Stimulated activated CD4-positive, alpha-beta T cell treated with anti-CD3 and anti-CD28 coated beads, Interleukin-12 subunit alpha, Interleukin-12 subunit beta, amount 100 ng/mL, for 4 hours (primary cell): Measurements from ENCODE around the gene DNAH1.

ENCODE experiments used
- DNase-seq: peaks from one replicate; pipeline ENCODE4 v3.0.0-alpha.2; 2020

DNAH1 gene

DNA sequence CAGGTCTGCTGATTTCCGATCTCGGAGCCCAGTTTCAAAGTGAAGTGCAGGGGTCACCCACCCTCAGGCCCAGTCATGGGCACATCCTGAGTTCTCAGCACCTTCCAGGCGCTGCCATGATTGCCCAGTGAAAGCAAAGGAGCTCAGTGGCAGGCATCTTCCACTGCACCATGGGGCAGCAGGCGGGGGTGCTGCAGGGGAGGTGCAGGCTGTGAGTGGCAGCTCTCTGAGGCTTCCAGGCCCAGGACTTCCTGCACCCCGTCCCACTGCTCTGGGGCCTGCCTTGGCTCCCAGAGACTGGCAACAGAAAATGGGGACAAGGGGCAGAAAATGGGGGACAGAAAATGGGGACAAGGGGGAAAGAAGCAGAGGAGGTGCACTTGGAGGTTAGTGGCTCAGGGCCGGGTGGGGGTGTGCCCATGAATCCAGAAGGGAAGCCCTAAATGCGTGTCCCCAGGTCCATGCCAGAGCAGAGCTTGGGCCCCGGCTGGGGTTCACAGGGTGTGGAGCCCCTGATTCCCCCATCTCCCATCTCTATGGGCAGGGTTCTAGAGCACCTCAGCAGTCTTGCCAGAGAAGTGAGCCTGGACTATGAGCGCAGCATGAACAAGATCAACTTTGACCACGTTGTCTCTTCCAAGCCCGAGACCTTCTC lies 28.0 kb downstream of the DNAH1 start:
- DNase-seq, result no peak

DNA sequence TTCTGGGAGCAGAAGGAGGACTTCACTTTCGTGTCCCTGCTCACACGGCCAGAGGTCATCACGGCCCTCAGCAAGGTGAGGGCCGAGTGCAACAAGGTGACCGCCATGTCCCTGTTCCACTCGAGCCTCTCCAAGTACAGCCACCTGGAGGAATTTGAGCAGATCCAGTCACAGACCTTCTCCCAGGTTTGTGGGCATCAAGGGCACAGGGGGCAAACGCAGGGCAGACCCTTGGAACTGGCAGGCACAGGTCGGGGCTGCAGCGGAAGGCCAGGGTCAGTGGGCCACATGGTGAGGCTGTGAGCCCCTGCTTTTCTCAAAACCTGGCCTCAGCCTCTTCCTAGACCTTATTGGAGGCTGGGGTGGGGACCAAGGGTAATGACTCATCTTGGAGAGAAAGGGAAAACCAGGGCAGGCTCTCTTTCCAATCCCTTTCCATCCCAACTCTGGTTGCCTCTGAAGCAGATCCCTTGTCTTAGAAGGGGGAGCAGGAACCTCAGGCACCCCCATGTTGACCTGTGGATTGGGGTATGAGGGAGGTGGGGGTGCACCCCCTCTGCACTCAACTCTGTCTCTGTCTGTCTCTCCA lies 29.5 kb downstream of the DNAH1 start:
- DNase-seq, result no peak

GRCh38 chr3:52346623-52347530 lies 30.8 kb downstream of the DNAH1 start:
- no peak for DNase-seq

GRCh38 chr3:52347716-52348635 lies 31.9 kb downstream of the DNAH1 start:
- no peak for DNase-seq

- DNase-seq, result no peak
These were observed 33.0 kb downstream of the DNAH1 start for GRCh38 chr3:52349131-52349530.

DNA sequence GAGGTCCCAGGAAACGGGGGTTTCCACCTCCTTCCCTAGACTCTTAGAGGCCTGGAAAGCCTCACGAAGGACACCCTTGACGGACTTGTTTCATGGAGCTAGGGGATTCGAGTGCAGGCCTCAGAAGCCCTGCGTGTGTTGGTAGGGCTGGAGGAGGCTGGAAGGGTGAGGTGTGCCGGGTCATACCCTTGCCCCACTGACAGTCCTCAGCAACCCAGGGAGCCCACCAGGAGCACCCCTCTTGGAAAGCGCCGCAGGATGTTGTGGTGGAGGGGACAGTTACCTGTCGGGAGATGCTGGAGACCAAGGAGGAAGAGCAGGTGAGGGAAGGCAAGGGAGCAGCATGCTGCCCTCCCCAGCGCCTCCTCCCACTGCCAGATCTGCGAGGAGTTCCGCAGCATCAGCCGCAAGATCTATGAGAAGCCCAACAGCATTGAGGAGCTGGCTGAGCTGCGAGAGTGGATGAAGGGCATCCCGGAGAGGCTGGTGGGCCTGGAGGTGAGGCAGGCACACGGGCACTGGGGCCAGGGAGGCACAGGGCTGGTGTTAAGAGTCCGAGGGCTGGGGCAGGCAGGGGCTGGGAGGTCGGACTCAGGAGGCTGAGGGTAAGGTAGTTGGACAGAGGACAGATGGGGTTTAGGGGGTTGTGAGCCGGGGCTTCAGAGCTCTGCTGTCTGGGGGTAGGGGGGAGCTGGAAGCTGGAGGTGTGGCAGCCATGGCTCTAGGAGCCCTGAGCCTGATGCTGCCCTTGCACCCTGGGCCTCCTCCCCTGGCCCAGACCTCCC lies 33.7 kb downstream of the DNAH1 start:
- DNase-seq, result no peak

DNA sequence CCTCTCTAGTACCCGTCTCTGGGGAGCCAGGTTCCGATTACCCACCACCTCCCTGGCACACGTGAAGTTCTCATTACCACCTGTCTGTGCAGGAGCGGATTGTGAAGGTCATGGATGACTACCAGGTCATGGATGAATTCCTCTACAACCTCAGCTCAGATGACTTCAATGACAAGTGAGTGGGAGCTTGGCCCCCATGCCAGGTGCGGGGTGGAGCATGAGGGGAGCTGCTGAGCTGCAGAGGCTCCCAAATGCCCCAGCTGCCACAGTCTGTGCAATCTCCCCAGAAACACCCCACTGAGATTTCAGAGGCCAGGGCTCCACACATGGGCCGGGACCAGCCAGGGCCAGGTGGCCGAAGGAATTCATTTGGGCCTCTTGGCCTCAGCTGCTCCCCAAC lies 34.3 kb downstream of the DNAH1 start:
- no peak for DNase-seq

- DNase-seq, result no peak
These were observed 35.1 kb downstream of the DNAH1 start for GRCh38 chr3:52350981-52351761.

DNA sequence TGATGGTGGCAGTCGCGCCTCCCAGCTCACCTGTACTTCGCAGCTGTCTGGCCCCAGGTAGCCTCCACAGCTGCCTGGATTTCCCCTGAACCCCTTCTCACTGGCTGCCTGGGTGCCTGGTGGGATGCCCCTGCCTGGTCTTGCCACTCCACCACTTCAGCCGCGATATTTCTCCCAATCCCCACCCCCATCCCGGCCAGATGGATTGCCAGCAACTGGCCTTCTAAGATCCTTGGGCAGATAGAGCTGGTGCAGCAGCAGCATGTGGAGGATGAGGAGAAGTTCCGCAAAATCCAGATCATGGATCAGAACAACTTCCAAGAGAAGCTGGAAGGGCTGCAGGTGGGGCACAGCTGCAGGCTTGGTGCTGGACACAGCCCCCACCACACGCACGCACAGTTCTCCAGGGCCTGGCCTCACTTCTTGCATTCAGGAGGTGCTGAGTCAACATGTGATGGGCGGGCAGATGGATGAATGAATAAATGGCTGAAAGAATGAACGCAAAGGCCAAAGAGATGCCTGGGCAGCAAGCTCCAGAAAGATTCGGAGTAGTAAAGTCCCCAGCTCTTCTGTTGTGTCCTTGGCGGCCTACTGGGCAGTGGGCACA lies 35.7 kb downstream of the DNAH1 start:
- no peak for DNase-seq

- no peak for DNase-seq
These were observed 36.4 kb downstream of the DNAH1 start for GRCh38 chr3:52352566-52352965.

DNA sequence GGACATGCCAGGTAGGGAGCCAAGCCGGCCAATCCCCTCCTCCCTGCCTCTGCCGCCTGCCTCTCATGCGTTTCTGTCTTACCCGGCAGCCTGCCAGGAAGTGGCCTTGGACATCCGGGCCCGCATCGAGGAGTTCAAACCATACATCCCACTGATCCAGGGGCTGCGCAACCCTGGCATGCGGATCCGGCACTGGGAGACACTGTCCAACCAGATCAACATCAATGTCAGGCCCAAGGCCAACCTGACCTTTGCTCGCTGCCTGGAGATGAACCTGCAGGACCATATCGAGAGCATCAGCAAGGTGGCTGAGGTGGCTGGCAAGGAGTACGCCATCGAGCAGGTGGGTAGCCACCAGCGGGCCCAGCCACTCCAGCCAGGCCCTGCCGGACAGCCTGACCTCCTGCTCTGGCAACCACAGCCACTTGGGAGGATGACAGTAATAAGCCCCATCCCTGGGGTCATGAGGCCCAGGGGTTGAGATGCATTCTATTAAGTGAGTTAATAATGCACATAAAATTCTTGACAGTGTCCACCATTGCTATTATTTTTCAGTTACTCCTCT lies 37.3 kb downstream of the DNAH1 start:
- DNase-seq, result no peak

DNA sequence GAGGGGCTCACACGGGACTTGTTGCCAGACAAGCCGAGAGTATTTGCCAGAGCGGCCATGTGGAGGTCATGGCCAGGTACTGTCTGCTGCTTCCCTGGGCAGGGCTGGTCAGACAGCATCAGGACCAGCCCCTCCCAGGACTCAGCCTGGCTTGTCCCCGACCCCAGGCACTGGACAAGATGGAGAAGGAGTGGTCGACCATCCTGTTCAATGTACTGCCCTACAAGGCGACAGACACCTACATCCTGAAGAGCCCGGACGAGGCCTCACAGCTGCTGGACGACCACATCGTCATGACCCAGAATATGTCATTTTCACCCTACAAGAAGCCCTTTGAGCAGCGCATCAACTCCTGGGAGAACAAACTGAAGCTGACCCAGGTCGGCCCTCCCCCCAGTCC lies 38.6 kb downstream of the DNAH1 start:
- no peak for DNase-seq

DNA sequence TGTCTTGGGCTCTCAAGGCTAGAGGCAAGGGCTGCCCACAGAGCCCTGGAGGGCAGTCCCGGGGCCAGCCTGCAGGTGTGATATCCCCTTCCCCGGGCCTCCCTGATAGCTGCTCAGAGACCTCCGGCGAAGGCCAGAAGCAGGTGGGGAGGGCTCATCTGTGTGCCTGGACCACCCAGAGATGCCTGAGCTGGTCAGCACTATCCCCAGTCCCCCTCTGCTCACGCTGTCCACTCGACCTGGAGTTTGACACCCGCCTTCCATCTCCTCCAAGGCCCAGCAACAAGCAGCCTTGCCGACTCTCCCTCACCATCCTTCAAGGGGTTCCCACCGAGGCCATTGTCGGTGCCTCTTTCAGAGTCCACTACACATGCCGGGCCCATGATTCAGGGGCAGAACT lies 39.4 kb downstream of the DNAH1 start:
- DNase-seq, result no peak

DNA sequence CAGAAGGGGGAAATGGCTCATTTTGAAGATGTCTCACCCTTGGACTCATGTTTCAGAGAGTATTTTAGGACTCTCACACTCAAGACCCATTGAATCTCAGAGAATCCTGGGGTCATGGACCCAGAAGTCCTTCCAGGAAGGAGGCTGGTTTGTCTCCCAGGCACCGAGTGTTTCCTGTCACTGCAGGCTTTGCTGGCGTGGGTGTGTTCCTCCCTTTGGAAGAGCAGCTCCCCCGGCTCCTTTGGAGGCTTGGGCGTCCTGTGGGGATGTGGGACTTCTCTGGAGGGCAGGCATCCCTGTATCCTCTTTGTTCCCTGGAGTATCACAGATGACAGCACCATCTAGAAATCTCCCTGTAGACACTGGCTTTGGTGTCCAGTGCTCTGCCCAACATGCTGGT lies 40.0 kb downstream of the DNAH1 start:
- DNase-seq, result no peak

GRCh38 chr3:52357151-52358080 lies 41.3 kb downstream of the DNAH1 start:
- DNase-seq, result no peak

GRCh38 chr3:52358362-52358940 lies 42.3 kb downstream of the DNAH1 start:
- DNase-seq, result no peak

- DNase-seq, result no peak
These were observed 43.2 kb downstream of the DNAH1 start for GRCh38 chr3:52359116-52359855.

GRCh38 chr3:52361011-52361410 lies 44.9 kb downstream of the DNAH1 start:
- DNase-seq, result no peak
